ENCODE measurements around the gene ACTMAP. TPM values are rescaled to one million over a fixed set of nuclear protein-coding genes. Genes with fewer than 3 reads are reported as not detected.
"Not testable (repeated sequence)": the region's sequence is repeated elsewhere in the genome, so short reads cannot be mapped to it uniquely, and the experiment has no call there.

Gene ACTMAP
- total and polyA plus RNA-seq, 7 donors: 5.1 to 13.3 (median 8.9) TPM

DNA sequence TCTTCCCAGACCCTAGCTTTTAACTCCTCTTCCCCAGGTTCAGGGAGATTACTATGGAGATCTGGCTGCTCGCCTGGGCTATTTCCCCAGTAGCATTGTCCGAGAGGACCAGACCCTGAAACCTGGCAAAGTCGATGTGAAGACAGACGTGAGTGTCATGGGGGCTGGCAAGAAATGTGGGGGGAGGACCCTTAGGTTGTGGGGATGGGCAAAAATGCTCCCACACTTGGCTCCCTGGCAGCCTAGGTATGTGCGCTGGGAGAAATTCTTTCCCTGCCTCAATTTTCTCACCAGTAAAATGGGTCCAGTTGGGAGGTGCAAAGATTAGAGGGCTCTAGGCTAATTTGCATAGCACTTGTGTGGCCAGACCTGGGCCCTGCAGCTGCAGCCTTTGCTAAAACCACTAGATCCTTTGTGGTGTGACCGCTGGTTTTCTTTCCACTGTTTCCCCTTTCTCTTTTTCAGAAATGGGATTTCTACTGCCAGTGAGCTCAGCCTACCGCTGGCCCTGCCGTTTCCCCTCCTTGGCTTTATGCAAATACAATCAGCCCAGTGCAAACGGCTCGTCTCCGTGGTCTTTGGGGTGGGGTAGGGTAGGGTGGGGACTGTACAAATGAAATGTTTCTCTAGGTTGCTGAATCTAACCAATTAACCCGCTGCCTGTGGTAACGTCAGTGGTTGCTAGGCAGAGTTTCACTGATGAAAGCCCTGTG is 26.8 kb upstream of the ACTMAP start:
- peak; percentile 75 to 83 (median 77) for ATAC-seq
- H3K36me3 ChIP-seq (ENCODE audit: insufficient read depth in 1 of 2, low read depth in 1 of 2): no peaks in the 10 kb centered on the region
- H3K4me3 ChIP-seq: peak overlapping the region; percentile 85
- intact Hi-C loops (cut with DNase I): loop anchor here in 1 of 2 donors (2.0 kb wide), 1 partner anchor 24 kb away; no protein-coding TSS in a partner anchor
- H3K4me1 ChIP-seq: peaks cover 12% of the 10 kb centered on the region
- WGBS, 3 donors: 11 to 13% (median 11%) methylated on average over 13 of the region's 13 CpGs
- DNase-seq: peak; percentile 81 to 84
- H3K9me3 ChIP-seq: no peaks in the 10 kb centered on the region
- TF ChIP-seq, protein P1, sequence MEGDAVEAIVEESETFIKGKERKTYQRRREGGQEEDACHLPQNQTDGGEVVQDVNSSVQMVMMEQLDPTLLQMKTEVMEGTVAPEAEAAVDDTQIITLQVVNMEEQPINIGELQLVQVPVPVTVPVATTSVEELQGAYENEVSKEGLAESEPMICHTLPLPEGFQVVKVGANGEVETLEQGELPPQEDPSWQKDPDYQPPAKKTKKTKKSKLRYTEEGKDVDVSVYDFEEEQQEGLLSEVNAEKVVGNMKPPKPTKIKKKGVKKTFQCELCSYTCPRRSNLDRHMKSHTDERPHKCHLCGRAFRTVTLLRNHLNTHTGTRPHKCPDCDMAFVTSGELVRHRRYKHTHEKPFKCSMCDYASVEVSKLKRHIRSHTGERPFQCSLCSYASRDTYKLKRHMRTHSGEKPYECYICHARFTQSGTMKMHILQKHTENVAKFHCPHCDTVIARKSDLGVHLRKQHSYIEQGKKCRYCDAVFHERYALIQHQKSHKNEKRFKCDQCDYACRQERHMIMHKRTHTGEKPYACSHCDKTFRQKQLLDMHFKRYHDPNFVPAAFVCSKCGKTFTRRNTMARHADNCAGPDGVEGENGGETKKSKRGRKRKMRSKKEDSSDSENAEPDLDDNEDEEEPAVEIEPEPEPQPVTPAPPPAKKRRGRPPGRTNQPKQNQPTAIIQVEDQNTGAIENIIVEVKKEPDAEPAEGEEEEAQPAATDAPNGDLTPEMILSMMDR (IDR thresholded peaks at IDR 0.05): no peak
- H3K27me3 ChIP-seq (ENCODE audit: insufficient read depth in 3 of 3, low read length in 2 of 3): no peaks in the 10 kb centered on the region
- H3K27ac ChIP-seq: peak overlapping the region; percentile 98

DNA sequence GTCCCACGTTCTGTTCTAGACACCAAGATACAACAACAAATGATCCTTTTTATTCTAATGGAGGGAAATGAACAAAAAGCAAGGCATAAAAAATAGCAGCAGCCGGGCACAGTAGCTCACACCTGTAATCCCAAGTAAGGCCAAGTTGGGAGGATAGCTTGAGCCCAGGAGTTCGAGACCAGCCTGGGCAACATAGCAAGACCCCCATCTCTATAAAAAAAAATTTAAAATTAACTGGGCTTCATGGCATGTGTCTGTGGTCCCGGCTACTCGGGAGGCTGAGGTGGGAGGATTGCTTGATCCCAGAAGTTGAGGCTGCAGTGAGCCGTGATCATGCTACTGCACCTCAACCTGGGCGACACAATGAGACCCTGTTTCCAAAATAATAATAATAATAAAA is 26.1 kb upstream of the ACTMAP start:
- WGBS, 3 donors: 77 to 80% (median 80%) methylated on average over 7 of the region's 7 CpGs
- DNase-seq: no peak
- ATAC-seq: no peak
- Histone ChIP-seq H3K36me3 (ENCODE audit: insufficient read depth in 1 of 2, low read depth in 1 of 2) (no peaks in the 10 kb centered on the region), H3K27ac (no peak overlapping the region), H3K9me3 (no peaks in the 10 kb centered on the region), H3K4me1 (peaks cover 12% of the 10 kb centered on the region), H3K27me3 (ENCODE audit: insufficient read depth in 3 of 3, low read length in 2 of 3) (no peaks in the 10 kb centered on the region), H3K4me3 (no peak overlapping the region)
- intact Hi-C loops (cut with DNase I): loop anchor here in 1 of 2 donors (2.0 kb wide), 1 partner anchor 24 kb away; no protein-coding TSS in a partner anchor
- TF ChIP-seq, protein P1 (IDR thresholded peaks at IDR 0.05): no peak

DNA sequence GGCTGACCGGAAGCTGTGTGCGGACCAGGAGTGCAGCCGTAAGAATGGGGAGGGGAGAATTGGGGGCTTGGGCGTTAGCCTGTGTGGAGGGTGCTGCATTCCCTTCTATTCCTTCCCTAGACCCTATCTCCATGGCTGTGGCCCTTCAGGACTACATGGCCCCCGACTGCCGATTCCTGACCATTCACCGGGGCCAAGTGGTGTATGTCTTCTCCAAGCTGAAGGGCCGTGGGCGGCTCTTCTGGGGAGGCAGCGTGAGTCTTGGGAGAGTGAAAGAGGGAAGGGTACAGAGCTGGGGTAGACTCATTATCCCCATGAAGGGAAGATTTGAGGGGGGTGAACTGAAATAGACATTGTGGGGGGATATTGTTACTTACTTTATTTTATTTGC is 25.4 kb upstream of the ACTMAP start:
- WGBS, 3 donors: 90 to 98% (median 93%) methylated on average over 10 of the region's 10 CpGs
- intact Hi-C loops (cut with DNase I): loop anchor here in 1 of 2 donors (2.0 kb wide), 1 partner anchor 23 kb away; no protein-coding TSS in a partner anchor
- H3K27me3 ChIP-seq (ENCODE audit: insufficient read depth in 3 of 3, low read length in 2 of 3): no peaks in the 10 kb centered on the region
- no peaks in the 10 kb centered on the region for H3K9me3 ChIP-seq
- no peak for DNase-seq
- TF ChIP-seq, protein P1 (IDR thresholded peaks at IDR 0.05): no peak
- no peaks in the 10 kb centered on the region for H3K36me3 ChIP-seq (ENCODE audit: insufficient read depth in 1 of 2, low read depth in 1 of 2)
- H3K27ac ChIP-seq: no peak overlapping the region
- ATAC-seq: no peak
- no peak overlapping the region for H3K4me3 ChIP-seq
- peaks cover 12% of the 10 kb centered on the region for H3K4me1 ChIP-seq

DNA sequence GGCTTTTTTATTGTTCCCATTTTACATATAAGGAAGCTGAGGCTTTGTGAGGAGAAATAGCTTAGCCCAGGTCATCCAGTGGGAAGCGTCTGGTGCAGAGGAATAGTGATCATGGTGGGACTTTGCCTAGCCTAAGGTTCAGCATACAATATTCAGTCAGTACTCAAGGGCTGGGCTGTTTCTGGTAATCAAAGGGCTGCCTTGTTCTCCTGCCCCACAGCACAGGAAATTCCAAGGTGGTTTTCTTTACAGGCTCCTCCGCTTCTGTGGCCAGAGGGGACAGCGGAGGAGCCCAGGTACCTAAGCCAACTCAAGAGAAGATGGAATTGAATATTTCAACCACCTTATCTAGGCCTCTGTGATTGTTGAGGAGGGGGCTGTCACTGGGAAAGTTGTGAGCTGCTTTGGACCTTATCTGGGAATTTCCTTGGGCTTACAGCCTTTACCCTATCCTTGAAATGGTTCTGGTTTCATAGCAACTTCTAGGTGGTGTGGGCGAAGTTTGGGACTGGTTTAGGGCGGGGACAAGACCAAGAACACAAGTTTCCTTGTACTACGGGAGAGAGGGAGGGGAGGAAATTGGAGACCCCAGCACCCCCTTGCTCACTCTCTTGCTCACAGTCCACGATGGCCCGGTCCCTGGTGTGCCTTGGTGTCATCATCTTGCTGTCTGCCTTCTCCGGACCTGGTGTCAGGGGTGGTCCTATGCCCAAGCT is 24.8 kb upstream of the ACTMAP start, which contains the start of gene MIA:
Gene MIA (plus strand): TSS at position 606 of the 716 bp plus-strand sequence. CDS start 22 bp downstream, at position 628.
- Histone ChIP-seq H3K4me1 (peaks cover 12% of the 10 kb centered on the region), H3K36me3 (ENCODE audit: insufficient read depth in 1 of 2, low read depth in 1 of 2) (no peaks in the 10 kb centered on the region), H3K4me3 (no peak within 1 kb of the TSS), H3K27me3 (ENCODE audit: insufficient read depth in 3 of 3, low read length in 2 of 3) (no peaks in the 10 kb centered on the region), H3K27ac (no peak within 1 kb of the TSS), H3K9me3 (no peaks in the 10 kb centered on the region)
- no peak for DNase-seq
- intact Hi-C loops (cut with DNase I): no loop called here
- TF ChIP-seq, protein P1 (IDR thresholded peaks at IDR 0.05): no peak
- 84 to 87% (median 86%) methylated on average over 9 of the region's 9 CpGs for WGBS, 3 donors
- no peak for ATAC-seq

DNA sequence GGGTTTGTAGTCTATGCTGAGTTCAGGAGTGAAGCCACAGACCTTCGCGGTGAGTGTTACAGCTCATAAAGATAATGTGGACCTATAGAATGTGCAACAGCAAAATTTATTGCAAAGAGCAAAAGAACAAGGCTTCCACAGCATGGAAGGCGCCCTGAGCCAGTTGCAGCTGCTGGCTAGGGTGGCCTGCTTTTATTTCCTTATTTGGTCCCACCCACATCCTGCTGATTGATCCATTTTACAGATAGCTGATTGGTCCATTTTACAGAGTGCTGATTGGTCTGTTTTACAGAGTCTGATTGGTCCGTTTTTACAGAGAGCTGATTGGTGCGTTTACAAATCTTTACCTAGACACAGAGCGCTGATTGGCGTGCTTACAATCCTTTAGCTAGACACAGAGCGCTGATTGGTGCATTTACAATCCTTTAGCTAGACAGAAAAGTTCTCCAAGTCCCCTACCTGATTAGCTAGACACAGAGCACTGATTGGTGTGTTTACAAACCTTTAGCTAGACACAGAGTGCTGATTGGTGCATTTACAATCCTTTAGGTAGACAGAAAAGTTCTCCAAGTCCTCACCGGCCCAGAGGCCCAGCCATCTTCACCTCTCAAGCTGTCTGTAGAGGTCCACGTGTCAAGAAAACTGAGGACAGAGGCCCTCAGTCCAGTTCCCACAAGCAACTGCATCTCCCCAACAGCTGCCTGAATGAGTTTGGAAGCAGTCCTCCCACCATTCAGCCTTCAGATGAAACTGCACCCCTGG is 21.0 kb upstream of the ACTMAP start:
- intact Hi-C loops (cut with DNase I); H3K36me3 ChIP-seq (ENCODE audit: insufficient read depth in 1 of 2, low read depth in 1 of 2); ATAC-seq; DNase-seq; H3K4me3 ChIP-seq; H3K9me3 ChIP-seq; H3K4me1 ChIP-seq; H3K27ac ChIP-seq; H3K27me3 ChIP-seq (ENCODE audit: insufficient read depth in 3 of 3, low read length in 2 of 3): not testable (repeated sequence)
- WGBS, 3 donors: 86 to 89% (median 87%) methylated on average over 10 of the region's 10 CpGs
